IPS-15b (cell line): Measurements from ENCODE around the gene LHPP.

Source experiments
- H3K27me3 ChIP-seq: one replicate; pipeline ENCODE4 v1.6.1; 2013; ENCODE audit warnings: low read length; ENCODE audit not compliant: control insufficient read depth, insufficient read depth
- H3K36me3 ChIP-seq: one replicate; pipeline ENCODE4 v1.6.1; 2013; ENCODE audit warnings: low read length; ENCODE audit not compliant: control insufficient read depth, insufficient read depth
- H3K4me1 ChIP-seq: one replicate; pipeline ENCODE4 v1.6.1; 2013; ENCODE audit warnings: mild to moderate bottlenecking, low read length; ENCODE audit not compliant: control insufficient read depth, insufficient read depth
- H3K4me3 ChIP-seq: one replicate; pipeline ENCODE4 v1.5.1; 2013; ENCODE audit warnings: low read depth, low read length
- H3K9ac ChIP-seq: one replicate; pipeline ENCODE4 v1.6.1; 2013; ENCODE audit warnings: low read depth, mild to moderate bottlenecking, low read length
- H3K9me3 ChIP-seq: one replicate; pipeline ENCODE4 v1.6.1; 2013; ENCODE audit warnings: mild to moderate bottlenecking, low read length; ENCODE audit not compliant: control insufficient read depth, insufficient read depth

Gene LHPP

GRCh38 chr10:124537891-124538290 is 76.3 kb downstream of the LHPP start:
- H3K36me3 ChIP-seq, result no peaks in the 10 kb centered on the region
- H3K4me1 ChIP-seq, result no peaks in the 10 kb centered on the region
- H3K9ac ChIP-seq, result no peak overlapping the region
- no peaks in the 10 kb centered on the region for H3K9me3 ChIP-seq
- H3K27me3 ChIP-seq, result no peaks in the 10 kb centered on the region
- no peak overlapping the region for H3K4me3 ChIP-seq

- Histone ChIP-seq H3K9ac (no peak overlapping the region), H3K36me3 (no peaks in the 10 kb centered on the region), H3K9me3 (no peaks in the 10 kb centered on the region), H3K27me3 (no peaks in the 10 kb centered on the region), H3K4me3 (no peak overlapping the region), H3K4me1 (no peaks in the 10 kb centered on the region)
These were observed 77.1 kb downstream of the LHPP start for GRCh38 chr10:124538706-124539105.

GRCh38 chr10:124539935-124540641 is 78.5 kb downstream of the LHPP start:
- no peak overlapping the region for H3K4me3 ChIP-seq
- H3K9ac ChIP-seq, result no peak overlapping the region
- no peaks in the 10 kb centered on the region for H3K9me3 ChIP-seq

GRCh38 chr10:124541076-124541903 is 79.7 kb downstream of the LHPP start:
- no peak overlapping the region for H3K9ac ChIP-seq
- H3K36me3 ChIP-seq, result no peaks in the 10 kb centered on the region
- H3K9me3 ChIP-seq, result no peaks in the 10 kb centered on the region
- H3K27me3 ChIP-seq, result no peaks in the 10 kb centered on the region
- H3K4me3 ChIP-seq, result no peak overlapping the region
- H3K4me1 ChIP-seq, result no peaks in the 10 kb centered on the region

More at GRCh38 chr10:124539935-124540641, 78.5 kb downstream of the LHPP start:
- Histone ChIP-seq H3K36me3 (no peaks in the 10 kb centered on the region), H3K27me3 (no peaks in the 10 kb centered on the region), H3K4me1 (no peaks in the 10 kb centered on the region)

- Histone ChIP-seq H3K4me1 (no peaks in the 10 kb centered on the region), H3K9ac (no peak overlapping the region), H3K4me3 (no peak overlapping the region)
These were observed 80.7 kb downstream of the LHPP start for GRCh38 chr10:124542336-124542735.

GRCh38 chr10:124543146-124543545 is 81.5 kb downstream of the LHPP start:
- Histone ChIP-seq H3K27me3 (no peaks in the 10 kb centered on the region), H3K9me3 (no peaks in the 10 kb centered on the region), H3K4me1 (no peaks in the 10 kb centered on the region), H3K36me3 (no peaks in the 10 kb centered on the region), H3K4me3 (no peak overlapping the region), H3K9ac (no peak overlapping the region)

More at GRCh38 chr10:124542336-124542735, 80.7 kb downstream of the LHPP start:
- H3K9me3 ChIP-seq, result no peaks in the 10 kb centered on the region
- no peaks in the 10 kb centered on the region for H3K27me3 ChIP-seq
- no peaks in the 10 kb centered on the region for H3K36me3 ChIP-seq

- no peaks in the 10 kb centered on the region for H3K9me3 ChIP-seq
- H3K36me3 ChIP-seq, result no peaks in the 10 kb centered on the region
- H3K27me3 ChIP-seq, result no peaks in the 10 kb centered on the region
- H3K9ac ChIP-seq, result no peak overlapping the region
- no peak overlapping the region for H3K4me3 ChIP-seq
- no peaks in the 10 kb centered on the region for H3K4me1 ChIP-seq
These were observed 82.3 kb downstream of the LHPP start for GRCh38 chr10:124543971-124544370.

- H3K27me3 ChIP-seq, result no peaks in the 10 kb centered on the region
- no peak overlapping the region for H3K4me3 ChIP-seq
- no peaks in the 10 kb centered on the region for H3K4me1 ChIP-seq
These were observed 83.1 kb downstream of the LHPP start for GRCh38 chr10:124544711-124545110.

GRCh38 chr10:124545351-124546054 is 83.9 kb downstream of the LHPP start:
- no peaks in the 10 kb centered on the region for H3K4me1 ChIP-seq
- H3K4me3 ChIP-seq, result no peak overlapping the region
- H3K27me3 ChIP-seq, result no peaks in the 10 kb centered on the region
- no peaks in the 10 kb centered on the region for H3K36me3 ChIP-seq
- H3K9me3 ChIP-seq, result no peaks in the 10 kb centered on the region
- no peak overlapping the region for H3K9ac ChIP-seq

More at GRCh38 chr10:124544711-124545110, 83.1 kb downstream of the LHPP start:
- H3K36me3 ChIP-seq, result no peaks in the 10 kb centered on the region
- no peak overlapping the region for H3K9ac ChIP-seq
- H3K9me3 ChIP-seq, result no peaks in the 10 kb centered on the region

GRCh38 chr10:124546055-124546369 is 84.4 kb downstream of the LHPP start:
- Histone ChIP-seq H3K4me3 (no peak overlapping the region), H3K27me3 (no peaks in the 10 kb centered on the region), H3K9ac (no peak overlapping the region), H3K36me3 (no peaks in the 10 kb centered on the region), H3K9me3 (no peaks in the 10 kb centered on the region), H3K4me1 (no peaks in the 10 kb centered on the region)

GRCh38 chr10:124546957-124547646 is 85.5 kb downstream of the LHPP start:
- H3K27me3 ChIP-seq, result no peaks in the 10 kb centered on the region
- H3K9ac ChIP-seq, result no peak overlapping the region
- no peak overlapping the region for H3K4me3 ChIP-seq
- no peaks in the 10 kb centered on the region for H3K4me1 ChIP-seq
- H3K36me3 ChIP-seq, result no peaks in the 10 kb centered on the region
- no peaks in the 10 kb centered on the region for H3K9me3 ChIP-seq
